GM21576 (cell line): Measurements from ENCODE around the gene IL17RE.

Experiments used
- ATAC-seq: cut with Tn5 transposase; IDR thresholded peaks from one replicate; pipeline ENCODE4 v1.9.1; 2021; ENCODE audit warnings: mild to moderate bottlenecking, moderate library complexity; ENCODE audit not compliant: unreplicated experiment

The IL17RE gene

DNA sequence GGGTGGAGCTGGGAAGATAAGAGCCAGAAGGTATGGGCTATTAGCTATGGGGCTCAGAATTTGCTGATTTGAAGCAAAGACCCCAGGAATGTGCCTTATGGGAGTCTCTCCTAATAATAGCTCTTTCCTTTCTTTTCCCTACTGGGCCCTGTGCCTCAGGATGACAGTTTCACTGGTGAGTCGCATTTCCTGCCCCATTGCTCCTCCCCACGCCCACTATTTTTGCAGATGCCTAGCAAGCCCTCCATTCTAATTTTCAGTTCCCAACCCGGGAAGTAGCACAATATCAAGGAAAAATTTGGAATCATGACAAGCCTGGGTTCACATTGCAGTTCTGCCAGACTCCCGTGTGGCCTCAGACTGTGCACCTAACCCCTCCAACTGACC, 583 bp downstream of the IL17RE start:
- ATAC-seq: no peak

DNA sequence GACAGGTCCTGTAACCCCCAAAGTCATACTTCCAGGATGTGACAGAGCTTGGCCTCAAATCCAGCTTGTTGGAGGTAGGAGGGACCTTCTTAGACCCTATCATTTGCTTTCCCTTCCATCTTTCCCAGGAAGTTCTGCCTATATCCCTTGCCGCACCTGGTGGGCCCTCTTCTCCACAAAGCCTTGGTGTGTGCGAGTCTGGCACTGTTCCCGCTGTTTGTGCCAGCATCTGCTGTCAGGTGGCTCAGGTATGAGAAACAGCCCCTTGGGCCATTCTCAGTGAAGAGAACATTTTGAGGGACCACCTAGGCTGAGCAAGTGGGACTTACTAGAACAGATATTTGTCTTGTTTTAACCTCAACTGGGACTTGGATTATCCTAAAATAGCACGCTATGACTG, 1.3 kb downstream of the IL17RE start:
- ATAC-seq: no peak

GRCh38 chr3:9906480-9906879, 3.8 kb downstream of the IL17RE start:
- no peak for ATAC-seq

DNA sequence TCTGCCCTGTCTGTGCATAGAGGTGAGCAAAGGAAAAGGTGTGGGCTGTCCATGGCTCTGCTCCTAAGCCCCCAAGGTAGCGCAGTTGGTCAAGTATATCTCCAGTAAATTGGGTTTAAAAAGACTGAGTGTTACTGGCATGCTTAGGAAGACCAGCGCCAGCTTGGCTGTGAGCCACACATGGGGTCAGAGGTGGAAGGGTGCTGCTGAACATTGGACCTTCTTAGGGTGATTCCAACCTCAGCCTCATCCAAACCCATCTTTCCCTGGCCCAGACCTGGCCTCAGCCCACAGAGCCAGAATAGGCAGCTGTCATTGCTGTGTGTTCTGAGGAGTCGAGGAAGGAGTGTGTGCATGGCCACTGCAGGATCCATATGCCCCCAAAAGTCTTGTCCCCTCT, 5.6 kb downstream of the IL17RE start:
- no peak for ATAC-seq

DNA sequence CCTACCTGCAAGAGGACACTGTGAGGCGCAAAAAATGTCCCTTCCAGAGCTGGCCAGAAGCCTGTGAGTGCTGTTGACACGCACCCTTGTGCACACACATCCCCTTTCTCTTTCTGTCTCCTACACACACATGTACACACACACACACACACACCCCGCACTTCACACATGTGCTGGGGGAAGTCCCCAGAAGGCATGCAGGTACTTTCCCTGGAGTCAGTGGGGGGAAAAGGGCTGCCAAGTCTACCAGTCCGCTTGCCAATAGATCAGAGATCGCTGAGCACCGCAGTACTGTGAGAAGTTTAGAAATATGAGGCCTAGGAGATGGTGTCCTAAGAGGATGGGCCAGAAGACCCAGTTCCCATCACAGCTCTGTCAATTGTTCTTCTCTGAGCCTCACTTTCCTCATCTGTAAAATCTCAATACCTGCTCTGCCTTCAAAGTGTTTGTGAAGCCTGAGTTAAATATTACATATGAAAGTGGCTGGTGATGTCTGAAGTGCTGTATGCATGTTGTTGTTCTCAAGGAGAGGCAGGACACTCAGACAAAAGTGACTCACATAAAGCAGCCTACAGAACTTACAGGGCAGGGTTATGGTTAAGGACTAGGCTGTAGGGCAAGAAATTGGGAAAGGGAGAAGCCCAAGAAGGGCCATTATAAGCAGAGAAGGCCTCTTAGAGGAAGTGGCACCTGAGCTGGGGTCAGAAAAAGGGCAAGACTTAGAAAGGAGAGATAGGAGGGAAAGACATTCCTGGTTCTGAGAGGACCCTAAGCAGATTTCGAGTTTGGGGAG, 6.8 kb downstream of the IL17RE start:
- no peak for ATAC-seq

GRCh38 chr3:9911863-9912262, 9.2 kb downstream of the IL17RE start:
- no peak for ATAC-seq

- no peak for ATAC-seq
Measured at GRCh38 chr3:9912294-9912935, 9.8 kb downstream of the IL17RE start.

DNA sequence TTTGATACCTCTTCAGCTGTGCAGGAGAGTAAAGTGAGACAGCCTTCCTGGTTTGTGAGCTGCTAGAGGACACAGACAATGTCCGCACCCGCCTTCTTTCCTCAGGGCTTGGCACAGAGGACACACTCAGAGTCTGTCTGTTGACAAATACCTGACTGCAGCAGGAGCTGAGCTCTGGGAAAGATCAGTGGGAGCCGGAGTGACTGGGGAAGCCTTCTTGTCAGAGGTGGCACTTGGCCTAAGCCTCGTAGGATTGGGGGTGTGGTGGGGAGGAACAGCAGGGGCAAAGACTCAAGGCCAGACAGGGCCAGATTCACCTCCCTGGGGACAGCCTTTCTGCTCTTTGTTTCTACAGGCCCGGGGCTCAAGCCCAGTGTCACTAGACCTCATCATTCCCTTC, 11.0 kb downstream of the IL17RE start:
- no peak for ATAC-seq

- ATAC-seq: no peak
Measured at GRCh38 chr3:9914011-9914410, 11.4 kb downstream of the IL17RE start.

DNA sequence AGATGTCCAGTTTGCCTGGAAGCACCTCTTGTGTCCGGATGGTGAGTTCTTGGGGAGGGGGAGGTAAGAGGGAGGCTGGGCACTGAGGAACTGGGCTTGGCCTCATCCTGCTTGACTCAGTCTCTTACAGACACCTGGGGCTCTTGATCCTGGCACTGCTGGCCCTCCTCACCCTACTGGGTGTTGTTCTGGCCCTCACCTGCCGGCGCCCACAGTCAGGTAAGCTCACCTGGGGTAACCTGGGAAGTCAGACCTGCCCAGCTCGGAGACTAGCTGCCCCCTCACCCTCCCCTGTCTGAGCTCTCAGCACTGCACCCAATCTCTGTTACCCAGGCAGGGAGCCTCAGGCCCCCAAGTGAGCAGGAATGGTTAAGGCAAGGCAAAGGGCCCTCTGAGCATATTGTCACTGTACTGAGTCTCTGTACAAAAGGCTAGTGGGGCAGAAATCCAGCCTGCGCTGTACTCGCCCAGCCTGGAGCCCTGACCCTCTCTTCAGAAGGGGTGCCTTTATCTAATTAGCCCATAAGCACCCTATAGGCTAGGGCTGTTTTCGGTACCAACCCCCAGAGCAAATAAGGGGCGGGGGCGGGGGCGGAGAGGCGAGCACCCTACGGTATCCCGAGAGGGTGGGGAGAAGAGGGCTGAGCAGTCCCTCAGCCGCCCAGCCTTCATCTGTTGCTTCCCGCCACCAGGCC, 12.1 kb downstream of the IL17RE start:
- ATAC-seq: no peak

DNA sequence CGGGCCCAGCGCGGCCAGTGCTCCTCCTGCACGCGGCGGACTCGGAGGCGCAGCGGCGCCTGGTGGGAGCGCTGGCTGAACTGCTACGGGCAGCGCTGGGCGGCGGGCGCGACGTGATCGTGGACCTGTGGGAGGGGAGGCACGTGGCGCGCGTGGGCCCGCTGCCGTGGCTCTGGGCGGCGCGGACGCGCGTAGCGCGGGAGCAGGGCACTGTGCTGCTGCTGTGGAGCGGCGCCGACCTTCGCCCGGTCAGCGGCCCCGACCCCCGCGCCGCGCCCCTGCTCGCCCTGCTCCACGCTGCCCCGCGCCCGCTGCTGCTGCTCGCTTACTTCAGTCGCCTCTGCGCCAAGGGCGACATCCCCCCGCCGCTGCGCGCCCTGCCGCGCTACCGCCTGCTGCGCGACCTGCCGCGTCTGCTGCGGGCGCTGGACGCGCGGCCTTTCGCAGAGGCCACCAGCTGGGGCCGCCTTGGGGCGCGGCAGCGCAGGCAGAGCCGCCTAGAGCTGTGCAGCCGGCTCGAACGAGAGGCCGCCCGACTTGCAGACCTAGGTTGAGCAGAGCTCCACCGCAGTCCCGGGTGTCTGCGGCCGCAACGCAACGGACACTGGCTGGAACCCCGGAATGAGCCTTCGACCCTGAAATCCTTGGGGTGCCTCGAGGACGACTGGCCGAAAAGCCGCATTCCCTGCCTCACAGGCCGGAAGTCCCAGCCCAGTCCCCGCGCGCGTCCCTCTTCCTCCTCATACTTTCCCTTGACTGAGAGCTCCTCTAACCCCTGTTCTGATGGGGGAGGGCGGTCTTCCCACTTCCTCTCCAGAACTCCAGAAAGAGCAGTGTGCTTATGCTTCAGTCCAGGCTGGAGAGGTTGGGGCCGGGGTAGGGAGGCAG, 12.8 kb downstream of the IL17RE start:
- ATAC-seq: no peak

- ATAC-seq: no peak
Measured at GRCh38 chr3:9916346-9916733, 13.7 kb downstream of the IL17RE start.

DNA sequence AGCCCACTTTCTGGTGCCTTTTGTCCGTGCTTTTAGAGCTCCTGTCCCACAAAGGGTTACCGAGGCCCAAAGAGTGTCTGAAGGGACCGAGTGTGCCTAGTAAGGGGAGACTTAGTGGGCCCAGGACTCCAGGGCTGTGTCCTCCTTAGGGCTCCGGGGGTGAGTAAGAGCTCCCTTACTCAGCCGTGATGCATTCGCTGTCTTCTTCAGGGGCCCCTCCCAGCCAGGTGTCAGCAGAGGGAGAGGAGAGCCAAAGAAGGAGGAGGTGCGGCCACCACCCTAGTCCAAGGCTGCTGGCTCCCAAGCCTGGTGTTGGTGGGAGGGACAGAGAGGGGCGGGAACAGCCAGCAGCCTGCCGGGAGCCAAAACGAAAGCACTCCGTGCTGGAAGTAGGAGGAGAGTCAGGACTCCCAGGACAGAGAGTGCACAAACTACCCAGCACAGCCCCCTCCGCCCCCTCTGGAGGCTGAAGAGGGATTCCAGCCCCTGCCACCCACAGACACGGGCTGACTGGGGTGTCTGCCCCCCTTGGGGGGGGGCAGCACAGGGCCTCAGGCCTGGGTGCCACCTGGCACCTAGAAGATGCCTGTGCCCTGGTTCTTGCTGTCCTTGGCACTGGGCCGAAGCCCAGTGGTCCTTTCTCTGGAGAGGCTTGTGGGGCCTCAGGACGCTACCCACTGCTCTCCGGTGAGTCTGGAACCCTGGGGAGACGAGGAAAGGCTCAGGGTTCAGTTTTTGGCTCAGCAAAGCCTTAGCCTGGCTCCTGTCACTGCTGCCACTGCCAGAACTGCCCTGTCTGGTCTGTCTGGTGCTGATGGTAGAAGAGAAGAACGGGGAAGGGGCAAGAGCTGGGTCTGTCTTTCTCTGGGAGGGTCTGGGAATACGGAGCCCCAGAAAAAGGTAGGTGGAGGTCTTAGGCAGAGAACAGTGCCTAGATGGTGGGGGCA, 14.4 kb downstream of the IL17RE start, which contains the start of gene IL17RC:
Gene IL17RC, plus strand, starts transcription at position 365 of the 947 bp plus-strand sequence. Its CDS starts 218 bp downstream, at position 583.
- no peak for ATAC-seq

- ATAC-seq: no peak
Measured at GRCh38 chr3:9917820-9918219, 15.2 kb downstream of the IL17RE start.

- no peak for ATAC-seq
Measured at GRCh38 chr3:9918261-9919038, 15.8 kb downstream of the IL17RE start.

DNA sequence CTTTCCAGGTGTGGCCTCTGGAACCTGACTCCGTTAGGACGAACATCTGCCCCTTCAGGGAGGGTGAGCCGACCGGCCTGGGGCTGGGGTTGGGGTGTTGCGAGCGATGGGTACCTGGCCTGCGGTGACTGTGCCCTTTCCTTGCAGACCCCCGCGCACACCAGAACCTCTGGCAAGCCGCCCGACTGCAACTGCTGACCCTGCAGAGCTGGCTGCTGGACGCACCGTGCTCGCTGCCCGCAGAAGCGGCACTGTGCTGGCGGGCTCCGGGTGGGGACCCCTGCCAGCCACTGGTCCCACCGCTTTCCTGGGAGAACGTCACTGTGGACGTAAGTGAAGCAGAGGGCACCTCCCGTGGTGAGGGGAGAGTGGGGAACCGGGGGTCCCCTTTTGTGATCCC, 25.5 kb downstream of the IL17RE start:
- ATAC-seq: no peak

- ATAC-seq: no peak
Measured at GRCh38 chr3:9930804-9931418, 28.3 kb downstream of the IL17RE start.

- no peak for ATAC-seq
Measured at GRCh38 chr3:9932535-9932842, 29.8 kb downstream of the IL17RE start.
